ENCODE data around the gene GTF2F2. TPM values are rescaled to one million over a fixed set of nuclear protein-coding genes. Genes with fewer than 3 reads are reported as not detected.

The GTF2F2 gene
- total RNA-seq, 1 donor from 2014 or later: 18.6 TPM

- no peak for DNase-seq (ENCODE audit: extremely low read depth, low read depth, low spot score)
These were observed 88.9 kb downstream of the GTF2F2 start for GRCh38 chr13:45209229-45209628.

DNA sequence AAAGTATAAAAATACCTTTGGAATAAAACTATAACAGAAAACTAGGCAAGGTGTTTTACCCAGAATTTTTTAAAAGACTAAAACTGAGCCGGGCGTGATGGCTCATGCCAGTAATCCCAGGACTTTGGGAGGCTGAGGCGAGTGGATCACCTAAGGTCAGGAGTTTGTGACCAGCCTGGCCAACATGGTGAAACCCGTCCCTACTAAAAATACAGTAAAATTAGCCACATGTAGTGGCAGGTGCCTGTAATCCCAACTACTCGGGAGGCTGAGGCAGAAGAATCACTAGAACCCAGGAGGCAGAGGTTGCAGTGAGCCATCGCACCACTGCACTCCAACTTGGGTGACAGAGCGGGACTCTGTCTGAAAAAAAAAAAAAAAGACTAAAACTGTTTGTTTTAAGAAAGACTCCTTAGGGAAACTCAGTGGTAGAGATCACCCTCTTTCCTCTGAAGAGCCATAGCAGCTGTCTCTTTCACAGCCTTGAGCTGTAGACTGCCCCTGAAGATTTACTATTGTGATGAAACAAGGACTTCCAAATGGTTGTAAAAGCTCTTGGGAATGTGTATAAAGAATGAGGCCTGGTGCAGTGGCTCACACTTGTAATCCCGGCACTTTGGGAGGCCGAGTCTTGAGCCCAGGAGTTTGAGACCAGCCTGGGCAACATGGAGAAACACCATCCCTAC lies 95.2 kb downstream of the GTF2F2 start:
- DNase-seq (ENCODE audit: extremely low read depth, low read depth, low spot score): no peak

GRCh38 chr13:45216193-45216592 lies 95.9 kb downstream of the GTF2F2 start:
- no peak for DNase-seq (ENCODE audit: extremely low read depth, low read depth, low spot score)

DNA sequence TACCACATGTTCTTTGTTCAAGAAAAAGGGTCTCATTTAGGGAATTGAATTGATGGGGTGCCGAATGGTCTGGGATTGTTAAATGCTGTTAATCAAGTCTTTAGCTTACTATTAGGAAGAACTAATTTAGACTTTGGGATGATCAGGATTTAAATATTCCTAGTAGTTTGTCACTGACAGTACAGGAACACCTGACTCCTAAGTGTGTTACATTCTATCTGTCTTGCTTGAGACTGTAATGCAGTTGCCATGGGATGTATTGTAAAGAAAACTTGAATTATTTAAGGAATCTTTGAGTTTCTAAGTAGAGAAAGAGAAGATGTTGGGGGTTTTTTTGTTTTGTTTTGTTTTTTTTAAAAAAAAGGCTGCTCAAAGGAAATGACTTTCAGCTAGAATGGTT lies 98.4 kb downstream of the GTF2F2 start:
- no peak for DNase-seq (ENCODE audit: extremely low read depth, low read depth, low spot score)

GRCh38 chr13:45219123-45219891 lies 99.0 kb downstream of the GTF2F2 start:
- DNase-seq (ENCODE audit: extremely low read depth, low read depth, low spot score): no peak

DNA sequence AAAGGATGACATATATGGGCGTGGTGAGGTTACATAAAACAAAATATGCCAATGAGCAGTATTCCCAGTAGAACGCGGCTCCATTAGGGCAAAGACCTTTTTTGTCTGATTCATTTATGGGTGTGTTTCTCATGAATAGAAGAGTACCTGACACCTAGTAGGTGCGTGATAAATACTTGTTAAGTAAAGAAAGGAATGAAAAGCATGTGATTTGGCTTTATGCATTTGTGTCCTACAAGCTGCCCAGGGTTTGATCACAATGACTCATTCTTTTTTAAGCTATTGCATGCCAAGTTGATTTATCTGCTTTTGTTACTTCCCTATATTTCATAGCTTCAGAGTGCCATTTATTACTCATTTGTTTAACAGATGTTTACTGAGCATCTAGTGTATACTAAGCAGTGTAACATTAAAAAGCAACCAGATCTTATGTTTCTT lies 99.6 kb downstream of the GTF2F2 start:
- no peak for DNase-seq (ENCODE audit: extremely low read depth, low read depth, low spot score)

DNA sequence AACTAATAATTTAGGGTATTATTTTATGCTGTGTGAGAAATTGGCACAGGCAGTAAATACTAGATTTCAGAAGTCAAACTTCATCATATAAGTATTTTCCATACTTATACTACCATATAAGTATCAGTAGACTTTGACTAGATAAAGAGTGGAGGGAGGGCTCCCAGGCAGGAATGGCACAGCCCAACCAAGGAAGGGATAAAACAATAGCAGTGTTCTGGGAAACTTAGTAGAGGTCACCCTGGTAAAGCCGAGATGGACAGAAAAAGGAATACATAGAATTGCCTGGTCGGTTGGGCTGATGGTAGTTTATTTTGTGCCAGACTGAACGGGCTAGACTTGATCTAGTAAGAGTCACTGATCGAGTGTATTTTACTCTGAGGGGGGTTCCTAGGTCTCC lies 100.1 kb downstream of the GTF2F2 start:
- no peak for DNase-seq (ENCODE audit: extremely low read depth, low read depth, low spot score)

DNA sequence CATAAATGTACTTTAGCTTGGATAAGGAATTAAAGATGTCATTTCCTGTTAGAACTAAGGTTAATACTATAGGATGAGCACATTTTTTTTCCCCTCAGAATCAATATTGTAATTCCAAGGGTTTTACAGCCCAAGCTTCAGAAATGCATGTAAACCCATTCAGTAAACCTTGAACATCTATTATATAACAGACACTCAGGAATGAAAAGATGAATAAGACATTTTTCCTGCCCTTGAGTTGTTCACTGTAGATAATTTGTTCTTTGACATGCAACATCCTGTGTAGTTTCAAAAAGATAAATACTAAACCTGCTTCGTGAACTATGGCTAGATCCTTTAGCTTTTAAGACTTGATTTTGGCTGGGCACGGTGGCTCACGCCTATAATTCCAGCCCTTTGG lies 102.2 kb downstream of the GTF2F2 start:
- DNase-seq (ENCODE audit: extremely low read depth, low read depth, low spot score): no peak

GRCh38 chr13:45222919-45223318 lies 102.6 kb downstream of the GTF2F2 start:
- DNase-seq (ENCODE audit: extremely low read depth, low read depth, low spot score): no peak

GRCh38 chr13:45224176-45224575 lies 103.9 kb downstream of the GTF2F2 start:
- no peak for DNase-seq (ENCODE audit: extremely low read depth, low read depth, low spot score)

- no peak for DNase-seq (ENCODE audit: extremely low read depth, low read depth, low spot score)
These were observed 105.1 kb downstream of the GTF2F2 start for GRCh38 chr13:45225370-45225769.

- no peak for DNase-seq (ENCODE audit: extremely low read depth, low read depth, low spot score)
These were observed 105.7 kb downstream of the GTF2F2 start for GRCh38 chr13:45226024-45226423.

DNA sequence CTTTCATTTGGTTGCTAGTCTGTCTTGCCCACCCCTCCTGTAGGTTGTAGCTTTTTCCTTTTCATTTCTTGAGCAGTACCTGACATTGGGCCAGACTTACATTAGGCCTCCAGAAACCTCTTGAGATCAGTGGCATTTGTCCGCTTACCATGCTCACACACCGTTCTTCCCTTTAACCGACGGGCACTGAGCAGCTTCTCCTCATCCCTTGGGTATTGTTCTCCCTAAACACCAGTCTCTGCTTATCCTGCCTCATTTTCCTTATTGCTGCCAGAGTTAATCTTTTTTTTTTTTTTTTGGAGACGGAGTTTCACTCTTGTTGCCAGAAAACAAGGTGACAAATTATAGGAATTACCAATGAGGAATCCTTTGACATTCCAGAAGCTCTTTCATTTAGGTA lies 107.7 kb downstream of the GTF2F2 start:
- no peak for DNase-seq (ENCODE audit: extremely low read depth, low read depth, low spot score)

DNA sequence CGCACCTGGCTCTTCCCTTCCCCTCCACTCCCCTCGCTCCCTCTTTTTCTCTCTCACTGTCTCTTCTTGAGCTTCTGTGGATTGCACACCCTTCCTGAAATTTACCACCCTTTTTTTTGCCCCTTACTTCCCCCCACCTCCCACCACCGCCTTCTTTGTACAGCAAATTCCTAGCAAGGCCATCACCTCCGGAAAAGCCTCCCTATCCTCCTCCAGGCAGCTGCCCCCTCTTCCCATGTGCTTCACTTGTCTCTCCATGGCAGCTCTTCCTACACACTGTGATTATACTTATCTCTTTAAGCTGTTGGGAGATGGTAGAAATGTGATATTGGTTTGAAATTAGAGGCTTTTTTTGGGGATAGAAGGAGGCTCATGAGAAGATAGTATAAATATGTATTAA lies 108.9 kb downstream of the GTF2F2 start:
- DNase-seq (ENCODE audit: extremely low read depth, low read depth, low spot score): no peak

DNA sequence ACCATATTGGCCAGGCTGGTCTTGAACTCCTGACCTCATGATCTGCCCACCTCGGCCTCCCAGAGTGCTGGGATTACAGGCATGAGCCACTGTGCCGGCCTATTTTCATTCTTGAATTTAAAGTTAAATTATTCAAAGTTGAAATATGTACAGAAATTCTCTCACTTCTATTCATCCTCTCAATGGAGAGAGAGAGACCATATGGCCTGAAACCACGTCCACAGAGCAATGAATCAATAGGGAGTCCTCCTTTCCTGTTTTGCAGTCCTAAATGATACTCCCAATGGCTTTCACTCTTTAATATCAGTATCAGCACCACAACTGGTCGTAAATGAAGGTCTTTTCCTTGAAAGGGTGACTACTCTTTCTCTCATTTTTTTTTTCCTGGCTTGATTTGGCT lies 111.0 kb downstream of the GTF2F2 start:
- no peak for DNase-seq (ENCODE audit: extremely low read depth, low read depth, low spot score)

DNA sequence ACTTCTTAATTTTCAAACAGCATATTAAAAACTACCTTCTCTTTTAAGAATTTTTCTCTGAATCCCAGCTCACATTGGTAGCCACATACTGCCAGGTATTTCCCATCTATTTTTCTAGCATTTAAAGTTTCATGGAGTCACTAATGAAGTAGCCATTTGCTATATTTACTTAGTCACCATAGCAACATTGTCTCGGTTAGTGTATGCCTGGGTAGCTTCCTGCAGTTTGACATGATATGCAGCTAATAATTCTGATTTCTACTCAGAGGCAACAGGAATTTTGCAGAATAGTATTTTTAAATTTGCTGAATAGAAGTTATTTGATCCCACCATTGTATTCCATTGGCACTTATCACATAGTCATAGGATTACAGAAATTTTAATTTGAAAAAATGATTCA lies 111.4 kb downstream of the GTF2F2 start:
- DNase-seq (ENCODE audit: extremely low read depth, low read depth, low spot score): no peak

GRCh38 chr13:45232591-45232990 lies 112.3 kb downstream of the GTF2F2 start:
- no peak for DNase-seq (ENCODE audit: extremely low read depth, low read depth, low spot score)

DNA sequence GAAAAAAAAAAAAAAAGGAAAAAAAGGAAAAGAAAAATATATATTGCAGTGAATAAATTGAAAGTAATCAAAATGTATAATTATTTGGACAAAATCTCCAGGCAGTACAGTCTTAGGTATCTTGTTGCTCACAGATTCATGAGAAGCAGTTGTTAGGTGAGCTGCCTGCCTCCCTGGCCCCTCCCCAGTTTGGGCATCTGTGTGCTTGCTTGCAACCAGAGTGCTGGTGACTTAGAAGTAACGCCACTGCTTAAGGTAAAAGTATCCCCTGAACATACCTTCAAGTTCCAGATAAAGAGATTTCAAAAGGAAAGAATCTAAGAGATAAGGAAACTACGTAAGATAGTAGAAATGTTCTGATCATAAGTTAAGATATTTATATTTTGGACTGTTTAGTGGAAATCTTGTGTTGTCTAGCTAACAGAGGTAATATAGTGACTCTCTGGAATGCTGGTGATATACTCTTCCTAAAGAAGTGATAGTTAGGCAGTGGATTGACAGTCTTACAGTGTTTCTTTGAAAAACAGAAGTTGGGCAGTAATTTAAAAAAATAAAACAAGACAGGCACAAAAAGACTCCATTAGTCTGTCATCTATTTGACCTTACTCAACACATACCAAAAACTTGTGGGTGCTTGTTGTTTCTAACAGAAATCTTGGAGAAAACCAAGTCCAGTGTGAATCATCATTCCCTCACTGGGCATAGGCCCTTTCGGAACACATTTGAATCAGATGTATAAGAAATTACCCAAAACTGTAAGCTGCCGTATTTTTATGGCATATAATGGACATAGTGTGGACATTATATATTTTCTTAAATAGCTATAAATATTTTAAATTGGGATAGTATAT lies 118.9 kb downstream of the GTF2F2 start:
- no peak for DNase-seq (ENCODE audit: extremely low read depth, low read depth, low spot score)

DNA sequence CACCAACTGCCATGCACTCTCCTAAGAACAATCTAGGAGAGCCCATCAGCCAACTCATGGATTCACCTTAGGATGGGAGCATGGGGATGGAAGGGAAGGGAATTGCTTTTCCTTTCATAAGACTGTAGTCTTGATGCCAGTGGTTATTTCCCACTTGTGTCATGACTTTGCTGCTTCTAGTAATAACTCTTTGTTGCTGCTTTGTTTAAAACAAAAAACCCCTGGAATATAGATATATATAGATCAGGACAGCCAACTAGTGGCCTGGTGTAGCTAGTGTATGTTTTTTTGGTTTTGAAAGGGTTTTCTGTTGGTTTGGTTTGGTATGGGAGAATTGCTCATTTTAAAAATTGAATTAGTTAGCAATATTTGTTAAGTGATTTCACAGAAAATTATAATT lies 119.8 kb downstream of the GTF2F2 start:
- no peak for DNase-seq (ENCODE audit: extremely low read depth, low read depth, low spot score)

DNA sequence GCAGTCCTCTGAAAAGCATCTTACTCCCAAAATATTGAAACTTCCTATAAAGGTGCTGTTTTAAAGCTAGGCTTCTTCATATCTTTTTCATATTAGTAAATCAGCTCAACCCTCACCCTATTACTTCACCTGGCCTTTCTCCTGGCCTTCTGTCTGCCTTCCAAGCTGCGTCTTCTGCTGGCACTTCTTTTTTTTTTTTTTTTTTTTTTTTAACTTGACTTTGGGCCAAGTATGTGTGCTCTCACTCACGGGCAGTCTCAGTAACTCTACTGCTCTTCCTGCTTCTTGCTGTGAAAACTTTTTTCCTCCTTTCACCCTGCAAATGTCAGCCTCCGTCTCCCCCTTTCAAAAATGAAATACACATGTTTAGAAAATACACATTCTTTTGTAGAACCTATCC lies 121.8 kb downstream of the GTF2F2 start:
- no peak for DNase-seq (ENCODE audit: extremely low read depth, low read depth, low spot score)

DNA sequence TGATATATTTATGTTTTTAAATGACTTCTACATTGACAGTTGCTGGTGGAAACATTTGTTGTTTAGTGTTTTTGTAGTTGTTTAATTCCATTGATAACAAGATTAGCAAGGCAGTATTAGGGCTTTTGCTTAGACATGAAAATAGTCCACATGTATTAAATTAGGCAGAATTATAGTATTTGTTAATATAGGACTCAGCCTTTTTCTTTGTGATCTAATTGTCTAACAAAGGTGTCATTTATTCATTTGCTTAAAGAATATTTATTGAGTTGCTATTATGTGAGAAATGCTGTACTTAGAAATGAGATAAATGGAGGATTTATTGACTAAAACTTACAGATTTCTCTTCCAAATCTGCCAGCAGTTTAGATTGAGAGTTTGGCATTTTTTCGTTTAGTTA lies 122.2 kb downstream of the GTF2F2 start:
- no peak for DNase-seq (ENCODE audit: extremely low read depth, low read depth, low spot score)

GRCh38 chr13:45243077-45243476 lies 122.8 kb downstream of the GTF2F2 start:
- DNase-seq (ENCODE audit: extremely low read depth, low read depth, low spot score): no peak
